AG10803 (cell line): ENCODE results near the gene HRH3.

Experiments
- DNase-seq: peaks from one replicate; pipeline ENCODE4 v3.0.0; 2010; ENCODE audit warnings: low read depth
- H3K4me3 ChIP-seq: 2 replicates; pipeline ENCODE4 v1.5.1; 2011; ENCODE audit warnings: mild to moderate bottlenecking, low read length, control low read depth
- TF ChIP-seq, protein P1 (sequence below): conservative IDR thresholded peaks from 2 replicates; pipeline ENCODE4 v1.5.1; 2011; ENCODE audit warnings: mild to moderate bottlenecking, low read length, control low read depth, inconsistent platforms

The HRH3 gene

DNA sequence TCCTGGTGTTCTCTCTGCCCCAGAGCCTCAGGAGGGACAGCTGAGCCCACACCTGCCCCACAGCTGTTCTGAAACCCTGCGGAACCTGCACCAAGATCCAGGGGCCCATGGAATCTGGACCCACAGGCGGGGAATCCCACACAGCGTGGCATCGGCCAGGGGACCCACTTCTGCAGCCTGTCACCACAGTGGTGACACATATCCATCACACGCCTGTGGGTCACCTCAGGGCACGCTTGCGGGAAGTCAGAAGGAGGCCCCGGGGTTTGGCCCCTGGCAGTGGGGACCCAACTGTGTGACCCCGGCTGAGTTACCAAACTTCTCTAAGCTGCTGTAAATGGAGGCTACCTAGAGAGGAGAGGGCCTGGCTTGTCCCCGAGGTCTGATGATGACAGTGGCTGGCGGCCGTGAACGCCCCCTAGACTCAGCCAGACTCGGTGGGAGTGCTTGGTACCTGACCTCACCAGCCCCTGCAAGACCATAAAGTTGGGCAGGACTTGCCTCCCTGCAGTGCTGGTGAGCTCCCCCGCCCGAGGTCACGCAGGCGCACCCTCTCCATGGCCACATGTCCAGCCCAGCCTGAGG is 2.3 kb upstream of the HRH3 start:
- no peak for DNase-seq
- TF ChIP-seq, protein P1, sequence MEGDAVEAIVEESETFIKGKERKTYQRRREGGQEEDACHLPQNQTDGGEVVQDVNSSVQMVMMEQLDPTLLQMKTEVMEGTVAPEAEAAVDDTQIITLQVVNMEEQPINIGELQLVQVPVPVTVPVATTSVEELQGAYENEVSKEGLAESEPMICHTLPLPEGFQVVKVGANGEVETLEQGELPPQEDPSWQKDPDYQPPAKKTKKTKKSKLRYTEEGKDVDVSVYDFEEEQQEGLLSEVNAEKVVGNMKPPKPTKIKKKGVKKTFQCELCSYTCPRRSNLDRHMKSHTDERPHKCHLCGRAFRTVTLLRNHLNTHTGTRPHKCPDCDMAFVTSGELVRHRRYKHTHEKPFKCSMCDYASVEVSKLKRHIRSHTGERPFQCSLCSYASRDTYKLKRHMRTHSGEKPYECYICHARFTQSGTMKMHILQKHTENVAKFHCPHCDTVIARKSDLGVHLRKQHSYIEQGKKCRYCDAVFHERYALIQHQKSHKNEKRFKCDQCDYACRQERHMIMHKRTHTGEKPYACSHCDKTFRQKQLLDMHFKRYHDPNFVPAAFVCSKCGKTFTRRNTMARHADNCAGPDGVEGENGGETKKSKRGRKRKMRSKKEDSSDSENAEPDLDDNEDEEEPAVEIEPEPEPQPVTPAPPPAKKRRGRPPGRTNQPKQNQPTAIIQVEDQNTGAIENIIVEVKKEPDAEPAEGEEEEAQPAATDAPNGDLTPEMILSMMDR, result no peak
- no peak overlapping the region for H3K4me3 ChIP-seq

DNA sequence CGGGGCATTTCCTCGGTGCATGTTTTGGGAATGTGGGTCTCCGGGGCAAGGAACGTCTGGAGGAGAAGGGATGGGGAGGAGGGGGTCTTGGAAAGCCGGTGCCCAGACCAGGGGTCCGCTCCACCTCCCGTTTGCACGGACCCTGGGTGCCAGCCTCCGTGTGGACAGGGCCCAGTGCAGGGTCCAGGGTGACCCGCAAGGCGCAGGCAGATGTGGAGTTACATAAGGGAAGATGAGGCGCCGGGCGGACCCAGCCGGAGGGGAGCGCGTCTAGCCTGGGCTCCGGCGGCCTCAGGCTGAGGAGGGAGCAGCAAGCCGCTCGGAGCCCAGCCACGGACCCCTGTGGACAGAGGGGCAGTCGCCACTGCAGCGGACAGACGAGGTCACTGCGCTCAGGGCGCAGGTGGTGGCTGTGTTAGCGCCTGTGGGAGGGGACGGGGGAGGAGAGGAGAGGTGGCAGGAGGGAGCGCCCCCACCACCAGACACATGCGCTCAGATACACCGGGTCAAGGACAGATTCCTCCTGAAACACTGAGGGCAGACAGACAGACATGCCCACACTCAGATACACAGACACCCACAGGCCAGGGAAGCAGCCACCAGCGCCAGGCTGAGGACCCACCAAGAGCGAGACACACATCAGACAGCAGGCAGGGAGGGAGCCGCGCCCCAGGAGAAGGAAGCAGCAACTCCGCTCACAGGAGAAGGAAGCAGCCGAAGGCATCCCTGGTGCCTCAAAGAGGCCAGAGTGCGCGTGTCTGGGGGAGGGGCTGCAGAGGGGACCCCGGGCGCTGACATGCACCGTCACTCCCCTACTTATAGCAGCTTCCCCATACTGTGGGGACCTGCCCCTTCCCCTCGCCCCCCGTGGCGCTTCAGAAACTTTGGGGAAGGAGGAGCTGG is 839 bp upstream of the HRH3 start:
- TF ChIP-seq, protein P1, result no peak
- DNase-seq, result no peak
- no peak overlapping the region for H3K4me3 ChIP-seq

DNA sequence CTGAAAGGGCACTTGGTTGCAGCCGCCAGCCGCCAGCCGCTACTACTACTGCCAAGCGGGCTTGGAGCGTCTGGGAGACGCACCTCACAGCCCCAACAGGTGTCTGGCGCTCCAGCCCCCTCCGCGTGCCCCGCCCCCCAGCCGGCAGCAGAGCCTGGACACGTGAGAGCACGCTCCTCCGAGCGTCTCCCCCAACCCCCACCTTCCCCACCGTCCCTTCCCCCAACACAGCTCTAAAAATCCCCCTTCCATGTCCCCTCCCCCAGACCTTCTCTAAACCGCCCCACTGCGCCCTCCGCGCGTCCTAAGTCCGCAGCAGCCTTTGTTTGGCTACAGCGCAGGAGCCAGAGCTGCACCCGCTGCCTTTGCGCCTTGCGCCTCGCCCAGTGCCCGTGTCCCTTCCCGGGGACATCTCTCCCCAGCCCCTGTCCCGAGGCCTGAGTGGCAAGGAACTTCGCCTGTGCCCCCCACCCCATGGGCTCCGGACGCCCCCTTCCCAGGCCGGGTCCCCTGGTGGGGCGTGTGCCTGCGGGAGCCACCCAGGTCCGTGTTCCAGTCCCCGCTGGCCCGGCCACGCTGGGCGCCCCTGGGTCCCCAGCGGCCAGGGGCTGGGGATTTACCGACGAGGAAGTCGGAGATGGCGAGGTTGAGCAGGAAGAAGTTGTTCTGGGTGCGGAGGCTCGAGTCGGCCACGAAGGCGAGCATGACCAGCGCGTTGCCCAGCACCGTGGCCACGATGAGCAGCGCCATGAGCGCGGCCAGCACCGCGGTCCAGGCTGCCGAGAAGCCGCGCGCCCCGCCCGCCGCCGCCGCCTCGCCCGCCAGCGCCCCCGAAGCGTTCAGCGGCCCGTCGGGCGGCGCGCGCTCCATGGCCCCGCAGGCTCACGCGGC is 732 bp downstream of the HRH3 start:
- TF ChIP-seq, protein P1, result no peak
- DNase-seq, result no peak
- H3K4me3 ChIP-seq, result no peak overlapping the region

DNA sequence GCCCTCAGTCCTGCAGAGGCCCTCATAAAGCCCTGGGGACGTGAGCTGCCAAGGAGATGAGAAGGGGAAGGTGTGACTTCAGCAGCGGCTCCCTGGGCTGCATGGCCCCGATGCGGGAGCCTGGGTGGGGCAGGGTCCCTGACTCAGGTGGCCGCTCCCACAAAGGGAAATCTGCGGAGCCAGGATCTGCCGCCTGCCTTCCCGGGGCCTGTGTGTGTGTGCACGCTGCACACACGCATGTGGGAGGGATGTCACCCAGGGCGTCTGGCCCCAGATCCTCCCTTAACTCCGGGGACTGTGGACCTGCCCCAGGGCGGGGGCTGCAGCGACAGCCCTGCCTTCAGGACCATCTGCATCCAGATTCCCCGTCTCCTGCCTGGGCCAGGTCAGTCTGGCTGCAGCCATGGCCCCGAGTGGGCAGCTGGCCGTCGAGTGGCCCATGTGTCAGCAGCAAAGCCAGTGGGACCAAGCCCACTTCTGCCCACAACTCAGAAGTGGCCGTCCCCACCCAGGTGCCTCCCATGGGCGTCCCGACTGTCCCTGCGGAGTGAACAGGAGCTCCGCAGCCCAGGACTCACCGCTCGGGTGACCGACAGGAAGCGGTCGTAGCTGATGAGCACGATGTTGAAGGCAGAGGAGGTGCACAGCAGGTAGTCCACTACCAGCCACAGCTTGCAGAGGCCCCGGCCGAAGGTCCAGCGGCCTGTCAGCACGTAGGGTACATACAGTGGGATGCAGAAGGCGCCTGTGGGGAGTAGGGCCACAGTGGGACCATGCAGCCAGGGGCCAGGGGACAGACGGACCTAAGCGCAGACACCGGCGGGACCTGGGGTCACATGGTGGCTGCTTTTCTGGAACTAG is 1.9 kb downstream of the HRH3 start:
- TF ChIP-seq, protein P1, result no peak
- no peak overlapping the region for H3K4me3 ChIP-seq
- no peak for DNase-seq

DNA sequence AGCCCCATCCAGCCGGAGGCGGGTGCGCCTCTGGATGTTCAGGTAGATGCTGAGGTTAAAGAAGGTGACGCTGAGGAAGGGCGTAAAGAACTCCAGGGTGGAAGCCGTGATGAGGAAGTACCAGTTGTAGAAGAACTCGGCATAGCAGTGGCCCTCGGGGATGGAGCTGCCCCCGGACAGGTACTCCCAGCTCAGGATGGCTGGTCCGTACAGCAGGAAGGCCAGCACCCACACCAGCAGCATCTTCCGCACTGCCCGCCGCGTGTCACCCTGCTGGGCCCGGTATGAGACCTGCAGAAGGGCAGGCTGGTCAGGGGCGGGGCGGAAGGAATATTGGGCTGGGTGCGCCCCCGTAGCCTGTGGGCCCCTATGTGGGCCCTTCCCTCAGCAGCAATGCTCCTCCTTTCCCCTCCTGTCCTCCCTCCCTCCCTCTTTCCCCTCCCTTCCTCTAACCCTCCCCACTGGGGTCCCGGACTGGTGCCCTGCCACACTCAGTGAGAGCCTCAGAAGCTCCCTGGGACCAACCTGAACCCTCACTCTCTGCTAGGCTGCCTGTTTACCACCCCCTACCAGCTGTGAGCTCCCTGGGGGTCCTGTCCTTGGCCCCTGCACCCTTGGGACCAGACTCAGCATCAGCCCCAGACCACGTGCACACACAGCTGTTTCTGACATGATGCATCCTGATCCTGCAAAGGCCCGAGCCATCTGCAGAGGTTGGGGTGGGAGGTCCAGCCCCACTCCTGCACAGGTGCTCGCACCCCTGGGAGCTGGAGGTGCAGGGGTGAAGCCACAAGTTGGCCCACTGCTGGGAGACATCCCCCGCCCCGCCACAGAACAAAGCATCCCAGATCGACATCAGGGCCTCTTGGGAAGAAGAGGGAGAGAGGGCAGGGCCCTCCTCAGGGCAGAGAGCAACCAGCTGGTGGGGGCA is 3.2 kb downstream of the HRH3 start:
- TF ChIP-seq, protein P1, result no peak
- no peak for DNase-seq
- no peak overlapping the region for H3K4me3 ChIP-seq
